ENCODE measurements around the gene NUP133.
A peak's percentile ranks its signal among the peaks of the same experiment; 100 is the strongest.
"Not testable (repeated sequence)": the region's sequence is repeated elsewhere in the genome, so short reads cannot be mapped to it uniquely, and the experiment has no call there.

Gene NUP133

DNA sequence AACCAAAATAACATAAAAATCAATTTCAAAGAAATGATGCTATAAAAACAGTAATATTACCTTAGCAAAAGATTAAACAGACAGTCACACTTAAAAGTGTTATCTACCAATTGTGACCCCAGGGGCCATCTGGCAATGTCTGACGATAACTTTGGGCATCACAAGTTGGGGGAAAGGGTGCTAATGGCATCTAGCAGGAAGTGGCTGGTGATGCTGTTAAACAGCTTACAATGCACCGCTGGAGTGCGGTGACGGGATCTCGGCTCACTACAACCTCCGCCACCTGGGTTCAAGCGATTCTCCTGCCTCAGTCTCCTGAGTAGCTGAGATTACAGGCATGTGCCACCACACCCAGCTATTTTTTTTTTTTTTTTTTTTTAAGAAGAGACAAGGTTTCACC lies 27.6 kb downstream of the NUP133 start:
- Mint-ChIP-seq H3K27me3 (no peaks in the 10 kb centered on the region), H3K27ac (peak overlapping the region; percentile 90), H3K4me3 (no peak overlapping the region), H3K9me3 (no peaks in the 10 kb centered on the region), H3K36me3 (peaks cover 13% of the 10 kb centered on the region), H3K4me1 (peaks cover 24% of the 10 kb centered on the region)
- peak; percentile 70 for ATAC-seq (ENCODE audit: low read depth)
- peak; percentile 30 to 51 for DNase-seq (ENCODE audit: low spot score in 2 of 2)

DNA sequence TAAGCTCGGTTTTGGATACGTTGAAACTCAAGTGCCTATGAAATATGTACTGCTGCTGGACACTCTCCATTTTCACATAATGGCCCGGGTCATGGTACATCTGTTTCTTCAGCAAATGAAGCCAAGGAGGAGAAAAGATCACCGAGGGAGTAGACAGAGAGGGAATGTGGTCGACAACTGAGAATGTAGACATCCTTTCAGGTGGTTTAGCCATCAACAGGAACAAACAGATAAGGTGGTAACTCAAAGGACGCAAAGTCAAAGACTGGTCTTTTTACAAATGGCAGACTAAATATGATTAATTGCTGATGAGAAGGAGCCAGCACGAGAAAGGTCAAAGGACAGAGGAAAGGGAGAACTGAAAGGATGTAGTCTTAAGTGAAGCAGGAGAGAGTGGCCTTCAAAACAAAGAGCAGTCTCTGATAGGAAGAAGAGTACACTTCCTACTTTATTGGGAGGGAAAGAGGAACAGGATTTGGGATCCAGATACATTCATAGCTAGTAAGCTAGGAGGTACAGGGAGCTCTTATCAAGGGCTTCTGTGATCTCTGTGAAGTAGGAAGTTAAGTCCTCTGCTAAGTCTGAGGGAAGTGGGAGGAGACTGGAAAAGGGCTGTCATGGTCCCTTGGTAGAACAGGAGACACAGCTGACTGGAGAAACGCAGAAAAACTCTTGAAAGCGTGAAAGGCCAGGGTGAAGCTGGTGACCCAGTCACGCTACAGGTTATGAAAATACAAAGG lies 28.3 kb downstream of the NUP133 start:
- no peaks in the 10 kb centered on the region for H3K27me3 Mint-ChIP-seq
- ATAC-seq (ENCODE audit: low read depth): peak; percentile 83
- peaks cover 24% of the 10 kb centered on the region for H3K4me1 Mint-ChIP-seq
- no peaks in the 10 kb centered on the region for H3K9me3 Mint-ChIP-seq
- H3K36me3 Mint-ChIP-seq: peaks cover 11% of the 10 kb centered on the region
- peak overlapping the region; percentile 65 for H3K4me3 Mint-ChIP-seq
- DNase-seq (ENCODE audit: low spot score in 2 of 2): peak; percentile 32 to 52
- H3K27ac Mint-ChIP-seq: peak overlapping the region; percentile 90

DNA sequence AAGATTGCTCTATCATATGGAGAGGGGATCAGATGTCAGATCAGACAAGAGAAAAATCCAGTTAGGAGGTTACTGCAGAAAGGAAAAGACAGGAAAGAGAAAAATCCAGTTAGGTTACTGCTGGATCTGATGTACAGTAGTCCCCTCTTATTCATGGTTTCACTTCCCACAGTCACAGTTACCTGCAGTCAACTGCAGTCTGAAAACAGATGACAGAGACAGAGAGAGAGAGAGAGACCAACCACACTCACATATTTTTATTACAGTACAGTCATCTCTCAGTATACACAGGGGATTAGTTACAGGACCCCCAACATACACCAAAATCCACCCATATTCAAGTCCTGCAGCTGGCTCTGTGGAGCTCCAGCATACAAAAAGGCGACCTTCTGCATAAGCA lies 29.3 kb downstream of the NUP133 start:
- Mint-ChIP-seq H3K27me3 (no peaks in the 10 kb centered on the region), H3K4me1 (peaks cover 24% of the 10 kb centered on the region), H3K36me3 (peaks cover 18% of the 10 kb centered on the region), H3K4me3 (no peak overlapping the region), H3K27ac (peak overlapping the region; percentile 90), H3K9me3 (no peaks in the 10 kb centered on the region)
- ATAC-seq (ENCODE audit: low read depth) (peak; percentile 53), DNase-seq (ENCODE audit: low spot score in 2 of 2) (peak; percentile 12 to 20)

DNA sequence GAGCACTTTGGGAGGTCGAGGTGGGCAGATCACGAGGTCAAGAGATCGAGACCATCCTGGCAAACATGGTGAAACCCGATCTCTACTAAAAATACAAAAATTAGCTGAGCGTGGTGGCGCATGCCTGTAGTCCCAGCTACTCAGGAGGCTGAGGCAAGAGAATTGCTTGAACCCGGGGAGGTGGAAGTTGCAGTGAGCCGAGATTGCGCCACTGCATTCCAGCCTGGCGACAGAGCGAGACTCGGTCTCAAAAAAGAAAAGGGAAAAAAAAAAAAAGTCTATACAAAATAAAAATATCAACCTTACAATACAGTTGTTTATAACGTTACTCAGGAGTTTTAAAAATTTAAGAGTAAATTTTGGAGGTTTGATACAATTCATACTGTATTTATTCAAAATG lies 32.3 kb downstream of the NUP133 start:
- H3K9me3 Mint-ChIP-seq; H3K4me3 Mint-ChIP-seq; DNase-seq (ENCODE audit: low spot score in 2 of 2); H3K27me3 Mint-ChIP-seq; H3K27ac Mint-ChIP-seq; ATAC-seq (ENCODE audit: low read depth): not testable (repeated sequence)
- peaks cover 19% of the 10 kb centered on the region for H3K4me1 Mint-ChIP-seq
- H3K36me3 Mint-ChIP-seq: peaks cover 18% of the 10 kb centered on the region

DNA sequence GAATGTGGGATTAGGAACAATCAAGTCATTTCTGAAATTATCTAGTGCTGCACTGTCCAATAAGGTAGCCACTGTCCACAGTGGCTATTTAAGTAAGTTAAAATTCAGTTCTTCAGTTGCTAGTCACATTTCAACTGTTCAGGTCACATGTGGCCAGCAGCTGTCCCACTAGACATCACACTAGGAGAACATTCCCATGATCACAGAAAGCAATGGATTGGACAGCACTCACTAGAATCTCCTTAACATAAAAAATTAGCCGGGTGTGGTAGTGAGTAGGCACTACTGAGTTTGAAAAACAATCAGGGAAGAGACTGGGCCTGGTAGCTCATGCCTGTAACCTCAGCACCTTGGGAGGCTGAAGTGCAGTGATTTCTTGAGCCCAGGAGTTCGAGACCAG lies 33.6 kb downstream of the NUP133 start:
- no peak for DNase-seq (ENCODE audit: low spot score in 2 of 2)
- H3K4me3 Mint-ChIP-seq: no peak overlapping the region
- H3K9me3 Mint-ChIP-seq: no peaks in the 10 kb centered on the region
- H3K36me3 Mint-ChIP-seq: peaks cover 26% of the 10 kb centered on the region
- H3K27ac Mint-ChIP-seq: no peak overlapping the region
- peaks cover 12% of the 10 kb centered on the region for H3K4me1 Mint-ChIP-seq
- H3K27me3 Mint-ChIP-seq: no peaks in the 10 kb centered on the region
- no peak for ATAC-seq (ENCODE audit: low read depth)

DNA sequence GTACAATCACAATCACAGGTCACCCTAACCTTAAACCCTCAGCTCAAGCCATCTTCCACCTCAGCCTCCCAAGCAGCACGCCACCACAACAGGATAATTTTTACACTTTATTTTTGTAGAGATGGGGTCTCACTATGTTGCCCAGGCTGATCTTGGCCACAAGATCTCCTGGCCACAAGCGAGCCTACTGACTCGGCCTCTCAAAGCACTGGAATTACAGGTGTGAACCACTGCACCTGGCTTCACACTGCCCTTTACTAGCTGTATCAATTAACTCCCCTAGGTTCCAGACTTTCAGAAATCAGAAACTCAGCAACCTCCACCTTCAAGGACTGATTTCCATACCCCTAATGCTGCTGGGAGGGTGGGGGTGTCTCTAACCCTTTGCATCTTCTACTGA lies 37.0 kb downstream of the NUP133 start:
- no peak for ATAC-seq (ENCODE audit: low read depth)
- no peaks in the 10 kb centered on the region for H3K27me3 Mint-ChIP-seq
- no peak overlapping the region for H3K27ac Mint-ChIP-seq
- peaks cover 38% of the 10 kb centered on the region for H3K36me3 Mint-ChIP-seq
- no peak overlapping the region for H3K4me3 Mint-ChIP-seq
- H3K9me3 Mint-ChIP-seq: no peaks in the 10 kb centered on the region
- DNase-seq (ENCODE audit: low spot score in 2 of 2): no peak
- H3K4me1 Mint-ChIP-seq: peaks cover 2% of the 10 kb centered on the region

DNA sequence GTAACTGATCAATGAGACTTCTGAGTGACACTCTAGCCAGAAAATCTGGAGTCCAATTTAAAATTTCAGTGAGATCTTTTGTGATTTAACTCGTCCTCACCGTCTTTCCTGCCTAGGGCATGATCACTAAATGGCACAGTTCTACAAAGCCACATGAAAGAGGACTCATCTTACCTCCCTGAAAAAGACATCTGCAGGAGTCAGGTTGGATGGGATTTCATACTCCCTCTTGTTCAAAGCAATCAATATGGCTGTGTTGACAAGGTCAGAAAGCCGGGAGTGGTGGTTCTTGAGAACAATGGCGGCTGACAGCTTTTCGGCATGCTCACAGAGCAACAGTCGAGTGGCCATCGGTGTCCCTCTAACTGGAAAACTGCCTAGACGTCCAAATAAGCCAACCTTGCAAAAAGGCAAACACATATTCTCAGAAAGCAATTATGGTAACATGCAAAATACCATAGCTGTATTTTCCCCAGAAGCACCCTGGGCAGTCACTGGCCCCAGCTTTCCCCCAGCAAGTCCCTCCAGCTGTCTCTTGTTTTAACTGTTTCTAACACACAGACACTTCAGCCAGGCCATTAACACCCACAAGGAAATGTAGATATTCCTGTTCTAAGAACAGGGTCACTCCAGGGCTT lies 37.6 kb downstream of the NUP133 start:
- ATAC-seq (ENCODE audit: low read depth) (no peak), DNase-seq (ENCODE audit: low spot score in 2 of 2) (no peak)
- Mint-ChIP-seq H3K9me3 (no peaks in the 10 kb centered on the region), H3K4me3 (no peak overlapping the region), H3K4me1 (peaks cover 2% of the 10 kb centered on the region), H3K36me3 (peaks cover 38% of the 10 kb centered on the region), H3K27ac (no peak overlapping the region), H3K27me3 (no peaks in the 10 kb centered on the region)

DNA sequence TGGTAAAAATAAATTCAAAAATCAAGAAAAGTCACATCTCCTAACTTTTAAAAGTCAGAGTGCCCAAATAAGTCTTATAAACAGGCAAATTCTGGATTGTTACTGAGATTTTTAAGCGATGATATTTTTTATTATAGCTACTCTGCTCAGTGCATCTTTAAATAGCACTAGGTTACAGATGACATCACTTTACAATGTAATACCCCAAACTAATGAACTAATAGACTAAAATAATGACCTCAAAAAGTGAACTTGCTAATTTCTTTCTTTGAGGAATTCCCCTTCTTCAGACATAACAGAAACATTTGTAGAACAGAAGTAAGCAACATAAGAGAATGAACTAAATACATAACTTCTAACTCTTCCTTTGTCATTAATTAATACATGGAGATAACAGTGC lies 41.3 kb downstream of the NUP133 start:
- peaks cover 40% of the 10 kb centered on the region for H3K36me3 Mint-ChIP-seq
- H3K4me1 Mint-ChIP-seq: peaks cover 2% of the 10 kb centered on the region
- no peak for ATAC-seq (ENCODE audit: low read depth)
- no peaks in the 10 kb centered on the region for H3K27me3 Mint-ChIP-seq
- H3K4me3 Mint-ChIP-seq: no peak overlapping the region
- no peak for DNase-seq (ENCODE audit: low spot score in 2 of 2)
- no peaks in the 10 kb centered on the region for H3K9me3 Mint-ChIP-seq
- H3K27ac Mint-ChIP-seq: no peak overlapping the region

DNA sequence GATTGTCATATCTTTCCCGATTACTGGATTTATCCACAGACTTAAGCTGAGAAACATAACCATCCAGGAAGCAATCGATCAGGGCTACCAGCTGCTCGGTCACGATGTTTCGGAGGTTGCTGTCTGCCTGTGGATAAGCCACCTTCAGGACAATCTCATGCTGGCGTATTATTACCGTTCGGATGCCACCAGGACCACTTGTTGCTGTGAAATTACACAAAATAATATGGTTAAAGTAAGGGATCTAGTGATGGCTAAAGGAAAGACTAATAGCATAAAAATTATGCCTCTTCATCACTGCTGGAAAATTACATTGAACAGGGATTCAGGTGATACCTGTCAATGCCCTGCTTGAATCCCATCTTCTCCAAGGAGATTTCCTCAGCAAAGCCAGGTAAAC lies 43.5 kb downstream of the NUP133 start:
- H3K36me3 Mint-ChIP-seq: peaks cover 38% of the 10 kb centered on the region
- no peak for DNase-seq (ENCODE audit: low spot score in 2 of 2)
- H3K4me3 Mint-ChIP-seq: no peak overlapping the region
- no peaks in the 10 kb centered on the region for H3K9me3 Mint-ChIP-seq
- ATAC-seq (ENCODE audit: low read depth): no peak
- no peak overlapping the region for H3K27ac Mint-ChIP-seq
- peaks cover 2% of the 10 kb centered on the region for H3K4me1 Mint-ChIP-seq
- no peaks in the 10 kb centered on the region for H3K27me3 Mint-ChIP-seq

DNA sequence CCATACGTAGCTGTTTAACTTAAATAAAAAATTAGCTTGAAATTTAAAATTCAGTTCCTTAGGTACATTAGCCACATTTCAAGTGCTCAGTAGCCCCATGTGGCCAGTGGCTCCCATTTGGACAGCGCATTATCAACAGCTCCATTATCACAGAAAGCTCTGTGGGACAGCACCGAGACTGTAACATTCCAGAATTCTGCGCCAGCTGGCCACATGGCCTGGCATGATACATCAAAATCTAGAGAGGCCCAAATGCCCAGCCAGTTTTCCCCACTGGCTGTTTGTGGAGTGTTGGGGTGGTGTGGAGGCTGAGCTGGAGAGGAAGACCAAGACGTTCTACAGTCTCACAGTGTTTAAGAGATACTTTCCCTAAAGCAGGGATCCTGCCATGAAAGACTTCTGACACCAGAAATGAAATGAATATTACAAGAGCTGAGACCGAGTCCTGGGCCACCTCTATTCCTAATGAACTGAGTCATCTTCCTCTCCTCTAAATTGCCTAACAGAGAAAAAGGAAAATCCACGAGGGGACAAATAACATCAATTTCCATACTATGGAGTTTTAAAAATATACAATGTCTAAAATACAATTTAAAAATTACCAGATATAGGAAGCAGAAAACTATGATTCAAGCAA lies 47.0 kb downstream of the NUP133 start:
- H3K27ac Mint-ChIP-seq: no peak overlapping the region
- ATAC-seq (ENCODE audit: low read depth) (no peak), DNase-seq (ENCODE audit: low spot score in 2 of 2) (no peak)
- H3K4me3 Mint-ChIP-seq: no peak overlapping the region
- H3K4me1 Mint-ChIP-seq: no peaks in the 10 kb centered on the region
- H3K36me3 Mint-ChIP-seq: peaks cover 41% of the 10 kb centered on the region
- H3K27me3 Mint-ChIP-seq: no peaks in the 10 kb centered on the region
- H3K9me3 Mint-ChIP-seq: no peaks in the 10 kb centered on the region

DNA sequence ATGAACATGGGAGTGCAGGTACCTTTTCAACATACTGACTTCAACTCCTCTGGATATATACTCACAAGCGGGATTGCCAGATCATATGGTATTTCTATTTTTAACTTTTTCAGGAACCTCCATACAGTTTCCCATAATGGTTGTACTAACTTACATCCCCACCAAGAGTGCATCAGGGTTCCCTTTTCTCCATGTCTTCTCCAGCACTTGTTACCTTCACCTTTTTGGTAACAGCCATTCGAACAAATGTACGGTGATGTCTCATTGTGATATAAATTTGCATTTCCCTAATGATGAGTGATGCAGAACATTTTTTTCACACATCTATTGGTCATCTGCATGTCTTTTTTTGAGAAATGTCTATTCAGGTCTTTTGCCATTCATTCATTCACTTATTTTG lies 48.3 kb downstream of the NUP133 start:
- H3K4me3 Mint-ChIP-seq: no peak overlapping the region
- peaks cover 42% of the 10 kb centered on the region for H3K36me3 Mint-ChIP-seq
- no peaks in the 10 kb centered on the region for H3K27me3 Mint-ChIP-seq
- no peak for DNase-seq (ENCODE audit: low spot score in 2 of 2)
- no peak for ATAC-seq (ENCODE audit: low read depth)
- no peaks in the 10 kb centered on the region for H3K4me1 Mint-ChIP-seq
- H3K27ac Mint-ChIP-seq: no peak overlapping the region
- H3K9me3 Mint-ChIP-seq: no peaks in the 10 kb centered on the region

DNA sequence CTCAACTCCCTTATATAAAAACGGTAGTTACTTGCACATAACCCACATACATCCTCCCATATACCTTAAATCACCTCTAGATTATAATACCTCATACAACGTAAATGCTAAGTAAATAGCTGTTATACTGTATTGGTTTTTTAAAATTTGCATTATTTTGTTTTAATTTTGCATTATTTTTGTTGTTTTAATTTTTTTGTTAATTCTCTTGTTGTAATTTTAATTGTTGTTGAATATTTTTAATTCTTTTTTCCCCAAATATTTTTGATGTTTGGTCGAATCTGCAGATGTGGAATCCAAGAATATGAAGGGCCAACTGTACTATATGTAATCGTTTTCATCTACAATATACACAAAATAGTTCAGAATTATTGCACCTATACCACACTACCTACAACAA lies 50.7 kb downstream of the NUP133 start:
- Mint-ChIP-seq H3K4me3 (no peak overlapping the region), H3K9me3 (no peaks in the 10 kb centered on the region), H3K27ac (no peak overlapping the region), H3K27me3 (no peaks in the 10 kb centered on the region), H3K4me1 (no peaks in the 10 kb centered on the region), H3K36me3 (peaks cover 31% of the 10 kb centered on the region)
- ATAC-seq (ENCODE audit: low read depth) (no peak), DNase-seq (ENCODE audit: low spot score in 2 of 2) (no peak)

DNA sequence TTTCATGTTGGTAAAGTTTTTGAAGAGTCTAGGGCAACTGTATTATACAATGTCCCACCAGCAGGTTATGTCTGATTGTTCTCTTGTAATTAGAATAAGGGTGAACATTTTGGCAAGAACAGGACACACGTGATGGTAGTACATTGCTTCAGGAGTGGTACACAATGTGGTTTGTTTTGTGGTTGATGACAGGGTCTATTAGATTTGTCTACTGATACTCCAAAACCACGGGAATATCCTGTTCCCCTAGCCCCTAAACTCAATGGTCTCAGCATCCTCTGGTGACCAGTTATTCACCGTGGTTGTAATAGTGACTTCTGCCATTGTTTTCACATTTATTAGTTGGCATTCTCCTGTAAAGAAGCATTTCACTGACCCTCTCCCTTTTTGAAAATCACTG lies 52.1 kb downstream of the NUP133 start:
- Mint-ChIP-seq H3K9me3 (no peaks in the 10 kb centered on the region), H3K4me1 (no peaks in the 10 kb centered on the region), H3K36me3 (peaks cover 32% of the 10 kb centered on the region), H3K27ac (no peak overlapping the region), H3K27me3 (no peaks in the 10 kb centered on the region), H3K4me3 (no peak overlapping the region)
- ATAC-seq (ENCODE audit: low read depth): no peak
- DNase-seq (ENCODE audit: low spot score in 2 of 2): no peak

DNA sequence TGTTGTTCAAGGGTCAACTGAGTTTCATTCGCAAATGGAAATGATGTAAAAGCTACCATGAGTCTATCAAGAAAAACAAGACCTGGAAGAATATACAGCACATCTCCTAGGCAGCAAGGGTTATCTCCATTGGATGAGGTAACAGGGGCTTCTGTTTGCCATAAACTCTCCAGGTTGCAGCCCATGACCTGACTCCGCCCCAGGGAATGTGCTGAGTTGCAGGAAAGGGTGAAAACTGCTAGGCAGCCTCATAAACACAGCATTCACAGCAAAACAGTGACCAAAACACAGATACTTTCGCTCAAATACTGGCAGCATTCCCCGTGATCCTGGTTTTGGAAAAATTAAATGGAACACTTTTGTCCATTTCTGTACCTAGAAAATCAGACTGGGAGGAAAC lies 54.1 kb downstream of the NUP133 start:
- peaks cover 22% of the 10 kb centered on the region for H3K36me3 Mint-ChIP-seq
- ATAC-seq (ENCODE audit: low read depth) (no peak), DNase-seq (ENCODE audit: low spot score in 2 of 2) (no peak)
- H3K4me1 Mint-ChIP-seq: no peaks in the 10 kb centered on the region
- no peaks in the 10 kb centered on the region for H3K9me3 Mint-ChIP-seq
- H3K27me3 Mint-ChIP-seq: no peaks in the 10 kb centered on the region
- no peak overlapping the region for H3K4me3 Mint-ChIP-seq
- no peak overlapping the region for H3K27ac Mint-ChIP-seq
